NOMO-1 treated with DMSO at 0.1 percent for 48 hours (cell line): ENCODE results near the gene TSPAN8.
"Not testable (repeated sequence)": the region's sequence is repeated elsewhere in the genome, so short reads cannot be mapped to it uniquely, and the experiment has no call there.

ENCODE experiments used
- DNase-seq: peaks from one replicate; lab custom pipeline; 2025; ENCODE audit not compliant: unreplicated experiment; lab: John Stamatoyannopoulos, UW

The TSPAN8 gene

GRCh38 chr12:71157601-71158233 is at the start of gene TSPAN8:
TSPAN8 (minus strand) TSS chr12:71157999; CDS start chr12:71157678, 321 bp downstream.
- DNase-seq: no peak

- DNase-seq: no peak
These were observed 43.4 kb upstream of the TSPAN8 start for GRCh38 chr12:71201136-71201679.

- no peak for DNase-seq
These were observed 42.9 kb upstream of the TSPAN8 start for GRCh38 chr12:71200706-71201105.

GRCh38 chr12:71197460-71197859 is 39.7 kb upstream of the TSPAN8 start:
- DNase-seq: no peak

- no peak for DNase-seq
These were observed 37.6 kb upstream of the TSPAN8 start for GRCh38 chr12:71195338-71195896.

- DNase-seq: no peak
These were observed 36.9 kb upstream of the TSPAN8 start for GRCh38 chr12:71194657-71195056.

GRCh38 chr12:71193041-71193440 is 35.2 kb upstream of the TSPAN8 start:
- no peak for DNase-seq

- no peak for DNase-seq
These were observed 33.9 kb upstream of the TSPAN8 start for GRCh38 chr12:71191509-71192196.

- no peak for DNase-seq
These were observed 33.0 kb upstream of the TSPAN8 start for GRCh38 chr12:71190822-71191221.

GRCh38 chr12:71187379-71187778 is 29.6 kb upstream of the TSPAN8 start:
- no peak for DNase-seq

- DNase-seq: no peak
These were observed 28.9 kb upstream of the TSPAN8 start for GRCh38 chr12:71186571-71187288.

- no peak for DNase-seq
These were observed 26.0 kb upstream of the TSPAN8 start for GRCh38 chr12:71183846-71184245.

GRCh38 chr12:71183018-71183417 is 25.2 kb upstream of the TSPAN8 start:
- no peak for DNase-seq

- DNase-seq: no peak
These were observed 20.4 kb upstream of the TSPAN8 start for GRCh38 chr12:71178162-71178561.

- DNase-seq: no peak
These were observed 17.0 kb upstream of the TSPAN8 start for GRCh38 chr12:71174825-71175224.

- DNase-seq: no peak
These were observed 16.3 kb upstream of the TSPAN8 start for GRCh38 chr12:71174146-71174545.

GRCh38 chr12:71170456-71170855 is 12.7 kb upstream of the TSPAN8 start:
- DNase-seq: no peak

GRCh38 chr12:71169286-71169685 is 11.5 kb upstream of the TSPAN8 start:
- no peak for DNase-seq

GRCh38 chr12:71166862-71167496 is 9.2 kb upstream of the TSPAN8 start:
- no peak for DNase-seq

GRCh38 chr12:71166280-71166679 is 8.5 kb upstream of the TSPAN8 start:
- no peak for DNase-seq

GRCh38 chr12:71165780-71166179 is 8.0 kb upstream of the TSPAN8 start:
- DNase-seq: not testable (repeated sequence)
